Tibial nerve (tissue), 4 donors: ENCODE results near the gene LYZ. TPM values are rescaled to one million over a fixed set of nuclear protein-coding genes. Genes with fewer than 3 reads are reported as not detected.

ENCODE experiments used
- DNase-seq, 2 donors: peaks; one replicate each; pipeline ENCODE4 v3.0.0-alpha.2; 2019; ENCODE audit warnings: low spot score in 2 of 2
- H3K27ac ChIP-seq, 4 donors: fragments of 200-600 bp; sonication (generic) in 3 of 4; one replicate each; pipeline ENCODE4 v1.5.1; 2017 to 2019; ENCODE audit warnings: mild to moderate bottlenecking in 1 of 4
- H3K27me3 ChIP-seq, 2 donors: fragments of 200-600 bp; sonication (generic) in 1 of 2; one replicate each; pipeline versions ENCODE4 v1.5.1 to v1.6.0; 2017 to 2019
- H3K36me3 ChIP-seq, 3 donors: fragments of 200-600 bp; sonication (generic); one replicate each; pipeline ENCODE4 v1.5.1; 2018 to 2019
- H3K4me1 ChIP-seq, 4 donors: fragments of 200-600 bp; sonication (generic) in 3 of 4; one replicate each; pipeline ENCODE4 v1.5.1; 2017 to 2019
- H3K4me3 ChIP-seq, 4 donors: fragments of 200-600 bp; sonication (generic) in 3 of 4; one replicate each; pipeline ENCODE4 v1.5.1; 2017 to 2019; ENCODE audit warnings: mild to moderate bottlenecking in 1 of 4, moderate library complexity in 1 of 4
- H3K9me3 ChIP-seq, 4 donors: fragments of 200-600 bp; sonication (generic) in 3 of 4; one replicate each; pipeline ENCODE4 v1.5.1; 2017 to 2019
- EP300 ChIP-seq, 2 donors: sonication (generic); formaldehyde crosslinking; IDR thresholded peaks; one replicate each; pipeline ENCODE4 v1.6.1; 2017; ENCODE audit warnings: antibody characterized with exemption in 2 of 2, mild to moderate bottlenecking in 1 of 2
- POLR2A ChIP-seq, 2 donors: fragments of 450-650 bp; IDR thresholded peaks; one replicate each; pipeline ENCODE4 v1.6.1; 2017; ENCODE audit warnings: antibody characterized with exemption in 2 of 2, mild to moderate bottlenecking in 2 of 2, moderate library complexity in 2 of 2
- WGBS, 2 donors: methylation state at CpG; one replicate each; pipeline ENCODE4 v1.1.5; 2018; 5-methylcytosine and 5-hydroxymethylcytosine counted together
- total RNA-seq, 4 donors: library from RNA; depleted of rRNA; stranded (reverse); fragments of >200 nt; gene quantifications; one replicate each; pipeline ENCODE4 v1.1.0, GENCODE V29; 2016
- TF ChIP-seq, protein P1 (sequence below), 5 experiments: fragments of 200-600 bp in 3 of 5; fragments of 450-650 bp in 2 of 5; sonication (generic) in 3 of 5; IDR thresholded peaks; one replicate each; pipeline ENCODE4 v1.5.1; 2016 to 2019; ENCODE audit warnings: antibody characterized with exemption in 5 of 5, mild to moderate bottlenecking in 3 of 5, moderate library complexity in 2 of 5

LYZ gene
- total RNA-seq, 4 donors from 2014 or later, result 9.6 to 58.1 (median 37.1) TPM

DNA sequence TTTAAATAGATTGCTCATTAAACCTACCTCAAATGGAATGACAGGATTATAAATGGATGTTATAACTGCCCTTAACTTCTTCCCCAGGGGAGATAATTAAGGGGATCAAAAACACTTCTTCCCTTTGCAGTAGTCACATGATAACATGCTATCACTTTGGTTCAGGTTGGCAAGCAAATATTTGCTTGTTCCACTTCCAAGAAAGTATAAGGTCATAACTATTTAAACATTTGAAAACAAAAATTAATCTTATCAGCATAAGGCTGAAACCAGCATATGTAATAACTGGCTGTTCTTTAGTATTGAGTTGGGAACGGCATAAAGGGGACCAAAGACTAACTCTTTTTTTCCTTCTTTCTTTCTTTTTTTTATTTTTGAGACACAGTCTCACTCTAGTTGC, 2.4 kb upstream of the LYZ start:
- no peak overlapping the region for H3K4me3 ChIP-seq
- no peaks in the 10 kb centered on the region for H3K9me3 ChIP-seq
- H3K27ac ChIP-seq, result no peak overlapping the region
- no peak for TF ChIP-seq EP300 (IDR thresholded peaks at IDR 0.05)
- no peak for TF ChIP-seq POLR2A (IDR thresholded peaks at IDR 0.05)
- TF ChIP-seq, protein P1, sequence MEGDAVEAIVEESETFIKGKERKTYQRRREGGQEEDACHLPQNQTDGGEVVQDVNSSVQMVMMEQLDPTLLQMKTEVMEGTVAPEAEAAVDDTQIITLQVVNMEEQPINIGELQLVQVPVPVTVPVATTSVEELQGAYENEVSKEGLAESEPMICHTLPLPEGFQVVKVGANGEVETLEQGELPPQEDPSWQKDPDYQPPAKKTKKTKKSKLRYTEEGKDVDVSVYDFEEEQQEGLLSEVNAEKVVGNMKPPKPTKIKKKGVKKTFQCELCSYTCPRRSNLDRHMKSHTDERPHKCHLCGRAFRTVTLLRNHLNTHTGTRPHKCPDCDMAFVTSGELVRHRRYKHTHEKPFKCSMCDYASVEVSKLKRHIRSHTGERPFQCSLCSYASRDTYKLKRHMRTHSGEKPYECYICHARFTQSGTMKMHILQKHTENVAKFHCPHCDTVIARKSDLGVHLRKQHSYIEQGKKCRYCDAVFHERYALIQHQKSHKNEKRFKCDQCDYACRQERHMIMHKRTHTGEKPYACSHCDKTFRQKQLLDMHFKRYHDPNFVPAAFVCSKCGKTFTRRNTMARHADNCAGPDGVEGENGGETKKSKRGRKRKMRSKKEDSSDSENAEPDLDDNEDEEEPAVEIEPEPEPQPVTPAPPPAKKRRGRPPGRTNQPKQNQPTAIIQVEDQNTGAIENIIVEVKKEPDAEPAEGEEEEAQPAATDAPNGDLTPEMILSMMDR (IDR thresholded peaks at IDR 0.05), result no peak
- no peak for DNase-seq
- WGBS, 2 donors, result 69 to 73% methylated on average over 1 of the region's 1 CpG
- no peaks in the 10 kb centered on the region for H3K36me3 ChIP-seq
- no peaks in the 10 kb centered on the region for H3K27me3 ChIP-seq
- H3K4me1 ChIP-seq, result peaks cover 0 to 7% (median 3%) of the 10 kb centered on the region in 4 donors

DNA sequence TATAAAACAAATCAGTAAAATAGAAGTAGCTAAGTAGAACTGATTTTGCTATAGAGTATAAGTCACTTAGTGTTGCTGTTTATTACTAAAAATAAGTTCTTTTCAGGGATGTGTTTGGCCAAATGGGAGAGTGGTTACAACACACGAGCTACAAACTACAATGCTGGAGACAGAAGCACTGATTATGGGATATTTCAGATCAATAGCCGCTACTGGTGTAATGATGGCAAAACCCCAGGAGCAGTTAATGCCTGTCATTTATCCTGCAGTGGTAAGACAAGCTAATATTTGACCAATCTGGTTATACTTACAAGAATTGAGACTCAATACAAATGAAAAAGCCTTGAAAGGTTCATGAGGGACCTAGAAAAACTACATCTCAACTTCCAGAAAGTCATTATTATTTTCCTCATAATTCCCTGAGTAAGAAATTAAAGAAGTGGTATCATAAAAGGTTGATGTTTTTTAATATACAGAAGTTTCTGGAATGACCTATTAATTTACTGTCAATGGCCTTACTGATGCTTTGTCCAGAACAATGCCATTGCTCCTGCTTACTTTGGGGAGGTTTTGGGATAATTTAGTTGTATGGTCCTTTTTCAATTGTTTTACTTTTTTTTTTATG, 1.9 kb downstream of the LYZ start:
- TF ChIP-seq EP300 (IDR thresholded peaks at IDR 0.05) (no peak), POLR2A (IDR thresholded peaks at IDR 0.05) (no peak)
- TF ChIP-seq, protein P1 (IDR thresholded peaks at IDR 0.05), result no peak
- H3K4me3 ChIP-seq, result peak overlapping the region in 1 of 4 donors; percentile 34
- no peaks in the 10 kb centered on the region for H3K27me3 ChIP-seq
- no peak overlapping the region for H3K27ac ChIP-seq
- 65 to 76% methylated on average over 2 of the region's 2 CpGs for WGBS, 2 donors
- no peak for DNase-seq
- peaks cover 0 to 7% (median 0%) of the 10 kb centered on the region in 4 donors for H3K4me1 ChIP-seq
- no peaks in the 10 kb centered on the region for H3K36me3 ChIP-seq
- no peaks in the 10 kb centered on the region for H3K9me3 ChIP-seq

DNA sequence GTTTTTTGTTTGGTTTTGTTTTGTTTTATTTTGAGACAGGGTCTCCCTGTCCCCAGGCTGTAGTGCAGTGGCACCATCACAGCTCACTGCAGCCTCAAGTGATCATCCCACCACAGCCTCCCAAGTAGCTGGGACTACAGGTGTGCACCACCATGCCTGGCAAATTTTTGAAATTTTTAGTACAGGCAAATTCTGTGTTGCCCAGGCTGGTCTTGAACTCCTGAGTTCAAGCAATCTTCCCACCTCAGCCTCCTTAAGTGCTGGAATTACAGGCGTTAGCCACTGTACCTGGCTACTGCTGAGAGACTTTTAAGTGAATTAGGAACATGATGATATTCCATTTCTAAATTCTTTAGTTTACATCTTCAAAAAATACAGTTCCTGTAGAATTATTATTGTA, 2.6 kb downstream of the LYZ start:
- H3K27me3 ChIP-seq, result no peaks in the 10 kb centered on the region
- DNase-seq, result no peak
- 89 to 91% methylated on average over 1 of the region's 1 CpG for WGBS, 2 donors
- H3K4me1 ChIP-seq, result peaks cover 0 to 7% (median 0%) of the 10 kb centered on the region in 4 donors
- TF ChIP-seq, protein P1 (IDR thresholded peaks at IDR 0.05), result no peak
- TF ChIP-seq EP300 (IDR thresholded peaks at IDR 0.05), result no peak
- no peak for TF ChIP-seq POLR2A (IDR thresholded peaks at IDR 0.05)
- peak overlapping the region in 1 of 4 donors; percentile 34 for H3K4me3 ChIP-seq
- no peak overlapping the region for H3K27ac ChIP-seq
- no peaks in the 10 kb centered on the region for H3K9me3 ChIP-seq
- H3K36me3 ChIP-seq, result no peaks in the 10 kb centered on the region

DNA sequence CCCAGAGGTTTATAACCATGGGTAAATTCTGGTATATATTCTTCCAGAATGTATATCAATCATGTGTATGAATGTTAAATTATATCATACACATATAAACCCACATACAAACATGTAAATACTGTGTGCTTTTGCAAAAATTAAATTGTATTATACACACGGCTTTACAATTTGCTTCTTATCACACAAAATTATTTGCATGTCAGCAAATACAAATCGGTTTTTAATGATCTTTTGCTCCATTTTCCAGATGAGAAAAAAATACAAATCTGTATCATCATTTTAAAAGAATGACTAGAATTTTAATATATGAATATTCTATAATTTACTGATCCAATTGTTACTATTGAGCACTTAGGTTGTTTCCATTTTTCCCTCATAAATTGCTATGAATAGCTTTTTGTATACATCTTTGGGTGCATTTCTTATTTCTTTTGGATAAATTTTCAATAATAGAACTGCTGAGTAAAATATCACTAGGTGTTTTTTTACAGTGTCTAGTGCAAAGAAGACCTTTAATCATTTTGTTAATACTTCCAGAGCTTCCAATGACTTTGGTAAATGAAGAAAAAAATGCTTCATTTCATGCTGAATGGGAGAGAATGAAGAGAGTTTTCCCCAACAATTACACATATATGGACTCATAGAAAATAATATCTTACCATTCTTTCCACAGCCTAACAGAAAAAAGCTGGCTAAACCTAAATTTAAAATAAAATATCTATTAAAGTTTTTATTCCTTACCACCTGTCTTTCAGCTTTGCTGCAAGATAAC, 3.5 kb downstream of the LYZ start:
- no peaks in the 10 kb centered on the region for H3K9me3 ChIP-seq
- WGBS, 2 donors, result 82 to 89% methylated on average over 2 of the region's 2 CpGs
- H3K27me3 ChIP-seq, result no peaks in the 10 kb centered on the region
- H3K27ac ChIP-seq, result no peak overlapping the region
- TF ChIP-seq POLR2A (IDR thresholded peaks at IDR 0.05) (no peak), EP300 (IDR thresholded peaks at IDR 0.05) (no peak)
- TF ChIP-seq, protein P1 (IDR thresholded peaks at IDR 0.05), result no peak
- H3K4me3 ChIP-seq, result no peak overlapping the region
- DNase-seq, result no peak
- H3K36me3 ChIP-seq, result no peaks in the 10 kb centered on the region
- peaks cover 0 to 7% (median 0%) of the 10 kb centered on the region in 4 donors for H3K4me1 ChIP-seq

DNA sequence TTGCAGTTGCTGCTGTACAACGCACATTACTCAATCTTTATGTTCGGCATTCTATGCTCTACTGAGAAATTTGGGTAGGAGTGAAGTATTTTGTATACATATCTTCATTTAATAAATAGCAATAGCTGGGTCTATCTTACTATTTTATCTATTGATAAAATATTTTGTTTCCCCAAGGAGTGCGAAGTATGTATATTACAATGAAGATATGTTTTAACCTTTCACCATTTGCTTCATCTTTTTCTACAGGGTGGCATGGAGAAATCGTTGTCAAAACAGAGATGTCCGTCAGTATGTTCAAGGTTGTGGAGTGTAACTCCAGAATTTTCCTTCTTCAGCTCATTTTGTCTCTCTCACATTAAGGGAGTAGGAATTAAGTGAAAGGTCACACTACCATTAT, 4.7 kb downstream of the LYZ start:
- H3K36me3 ChIP-seq, result no peaks in the 10 kb centered on the region
- H3K4me3 ChIP-seq, result no peak overlapping the region
- H3K4me1 ChIP-seq, result peaks cover 0 to 6% (median 0%) of the 10 kb centered on the region in 4 donors
- no peaks in the 10 kb centered on the region for H3K27me3 ChIP-seq
- TF ChIP-seq EP300 (IDR thresholded peaks at IDR 0.05) (no peak), POLR2A (IDR thresholded peaks at IDR 0.05) (no peak)
- TF ChIP-seq, protein P1 (IDR thresholded peaks at IDR 0.05), result no peak
- no peaks in the 10 kb centered on the region for H3K9me3 ChIP-seq
- no peak overlapping the region for H3K27ac ChIP-seq
- DNase-seq, result no peak
- 92 to 93% methylated on average over 5 of the region's 5 CpGs for WGBS, 2 donors
